Upper lobe of left lung (tissue), 6 donors: ENCODE measurements around the gene OCIAD2. TPM values are rescaled to one million over a fixed set of nuclear protein-coding genes. Genes with fewer than 3 reads are reported as not detected.
A peak's percentile ranks its signal among the peaks of the same experiment; 100 is the strongest.

Source experiments
- ATAC-seq, 2 donors: fragments of 200-7000 bp; cut with Tn5 transposase; one replicate each; pipeline ENCODE4 v1.9.1; 2022; ENCODE audit warnings: mild to moderate bottlenecking in 2 of 2, moderate library complexity in 2 of 2; ENCODE audit not compliant: low FRiP score in 2 of 2
- DNase-seq, 2 donors: peaks; one replicate each; pipeline ENCODE4 v3.0.0-alpha.2; 2019 to 2020
- H3K27ac ChIP-seq, 4 donors: fragments of 200-600 bp; sonication (generic); one replicate each; pipeline ENCODE4 v1.5.1; 2016 to 2019
- H3K27me3 ChIP-seq, 4 donors: fragments of 200-600 bp; sonication (generic); one replicate each; pipeline ENCODE4 v1.5.1; 2017 to 2019
- H3K36me3 ChIP-seq, 4 donors: fragments of 200-600 bp; sonication (generic); one replicate each; pipeline ENCODE4 v1.5.1; 2016 to 2019
- H3K4me1 ChIP-seq, 4 donors: fragments of 200-600 bp; sonication (generic); one replicate each; pipeline ENCODE4 v1.5.1; 2018 to 2019
- H3K4me3 ChIP-seq, 4 donors: fragments of 200-600 bp; sonication (generic); one replicate each; pipeline ENCODE4 v1.5.1; 2017 to 2019; ENCODE audit warnings: mild to moderate bottlenecking in 2 of 4, moderate library complexity in 1 of 4
- H3K9me3 ChIP-seq, 4 donors: fragments of 200-600 bp; sonication (generic); one replicate each; pipeline ENCODE4 v1.5.1; 2018 to 2019
- EP300 ChIP-seq, 4 donors: sonication (generic); formaldehyde crosslinking; IDR thresholded peaks; one replicate each; pipeline ENCODE4 v1.5.1; 2017; ENCODE audit warnings: antibody characterized with exemption in 4 of 4, control low read depth in 2 of 4
- POLR2A ChIP-seq, 4 donors: fragments of 450-650 bp; IDR thresholded peaks; one replicate each; pipeline ENCODE4 v1.5.1; 2016 to 2017; ENCODE audit warnings: antibody characterized with exemption in 4 of 4, mild to moderate bottlenecking in 2 of 4
- POLR2AphosphoS5 ChIP-seq, 2 donors: sonication (generic); formaldehyde crosslinking; IDR thresholded peaks; one replicate each; pipeline ENCODE4 v1.5.1; 2017; ENCODE audit warnings: antibody characterized with exemption in 2 of 2
- WGBS, 2 donors: methylation state at CpG; one replicate each; pipeline ENCODE4 v1.1.5; 2017 to 2018; 5-methylcytosine and 5-hydroxymethylcytosine counted together
- total RNA-seq, 6 donors: library from RNA; depleted of rRNA in 4 of 6; stranded (reverse); fragments of >200 nt in 4 of 6; gene quantifications; one replicate each; pipeline versions ENCODE4 v1.1.0 to v1.2.1, GENCODE V29; 2016 to 2021
- TF ChIP-seq, protein P1 (sequence below), 6 experiments: fragments of 450-650 bp in 4 of 6; fragments of 200-600 bp in 2 of 6; sonication (generic) in 2 of 6; IDR thresholded peaks; one replicate each; pipeline ENCODE4 v1.5.1; 2016 to 2019; ENCODE audit warnings: antibody characterized with exemption in 6 of 6
- donor health status: DM: no; HTN: no; CAD: no; lungs with moderate emphysema.
- donor health status: DM: no; HTN: yes; CAD: no; lungs with severe emphysema.

Gene OCIAD2
- total RNA-seq, 6 donors from 2014 or later, result 27.7 to 172 (median 37.9) TPM

DNA sequence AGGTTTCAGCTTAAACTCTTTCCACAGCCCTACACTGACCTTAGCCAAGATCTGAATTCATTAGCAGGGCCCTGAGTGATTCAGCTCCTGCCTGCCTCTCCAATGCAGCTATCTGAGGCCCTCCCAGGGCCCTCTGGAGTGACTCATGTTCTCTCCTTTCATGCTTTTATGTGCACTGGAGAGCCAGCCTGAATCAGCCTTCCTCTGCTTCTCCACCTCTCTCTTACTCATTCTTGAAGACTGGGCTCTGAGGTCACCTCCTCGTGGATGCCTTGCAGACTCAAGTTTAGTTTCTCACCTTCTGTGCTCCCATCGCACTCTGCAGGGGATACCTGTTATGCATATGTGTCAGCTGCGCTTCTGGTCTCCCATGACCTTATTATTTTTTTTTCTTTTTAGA lies 3.1 kb upstream of the OCIAD2 start:
- Histone ChIP-seq H3K4me3 (no peak overlapping the region), H3K36me3 (no peaks in the 10 kb centered on the region), H3K4me1 (peaks cover 6 to 17% (median 13%) of the 10 kb centered on the region in 4 donors), H3K9me3 (no peaks in the 10 kb centered on the region), H3K27me3 (no peaks in the 10 kb centered on the region), H3K27ac (no peak overlapping the region)
- WGBS, 2 donors, result 85% methylated on average over 3 of the region's 3 CpGs
- peak in 1 of 2 donors; percentile 84 for ATAC-seq
- TF ChIP-seq POLR2A (IDR thresholded peaks at IDR 0.05) (no peak), EP300 (IDR thresholded peaks at IDR 0.05) (no peak), POLR2AphosphoS5 (IDR thresholded peaks at IDR 0.05) (no peak)
- TF ChIP-seq, protein P1, sequence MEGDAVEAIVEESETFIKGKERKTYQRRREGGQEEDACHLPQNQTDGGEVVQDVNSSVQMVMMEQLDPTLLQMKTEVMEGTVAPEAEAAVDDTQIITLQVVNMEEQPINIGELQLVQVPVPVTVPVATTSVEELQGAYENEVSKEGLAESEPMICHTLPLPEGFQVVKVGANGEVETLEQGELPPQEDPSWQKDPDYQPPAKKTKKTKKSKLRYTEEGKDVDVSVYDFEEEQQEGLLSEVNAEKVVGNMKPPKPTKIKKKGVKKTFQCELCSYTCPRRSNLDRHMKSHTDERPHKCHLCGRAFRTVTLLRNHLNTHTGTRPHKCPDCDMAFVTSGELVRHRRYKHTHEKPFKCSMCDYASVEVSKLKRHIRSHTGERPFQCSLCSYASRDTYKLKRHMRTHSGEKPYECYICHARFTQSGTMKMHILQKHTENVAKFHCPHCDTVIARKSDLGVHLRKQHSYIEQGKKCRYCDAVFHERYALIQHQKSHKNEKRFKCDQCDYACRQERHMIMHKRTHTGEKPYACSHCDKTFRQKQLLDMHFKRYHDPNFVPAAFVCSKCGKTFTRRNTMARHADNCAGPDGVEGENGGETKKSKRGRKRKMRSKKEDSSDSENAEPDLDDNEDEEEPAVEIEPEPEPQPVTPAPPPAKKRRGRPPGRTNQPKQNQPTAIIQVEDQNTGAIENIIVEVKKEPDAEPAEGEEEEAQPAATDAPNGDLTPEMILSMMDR (IDR thresholded peaks at IDR 0.05), result no peak
- no peak for DNase-seq

DNA sequence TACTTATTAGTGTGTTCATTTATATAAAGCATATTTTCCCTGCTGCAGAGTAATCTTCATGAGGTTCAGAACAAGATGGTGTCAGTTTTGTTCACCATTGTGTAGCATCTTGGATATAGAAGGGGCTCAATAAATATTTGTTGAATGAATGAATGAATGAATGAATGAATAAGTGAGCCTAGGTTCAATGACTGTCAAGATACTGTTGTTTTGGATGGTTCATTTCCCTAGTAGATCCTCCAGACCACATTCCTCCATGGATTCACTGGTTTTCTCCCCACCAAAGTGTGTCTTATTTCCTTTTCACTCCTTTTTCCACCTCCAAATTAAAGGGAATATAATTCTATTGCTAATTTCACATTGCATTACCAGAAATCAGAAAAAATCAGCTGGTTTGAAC lies 2.1 kb upstream of the OCIAD2 start:
- no peak for DNase-seq

DNA sequence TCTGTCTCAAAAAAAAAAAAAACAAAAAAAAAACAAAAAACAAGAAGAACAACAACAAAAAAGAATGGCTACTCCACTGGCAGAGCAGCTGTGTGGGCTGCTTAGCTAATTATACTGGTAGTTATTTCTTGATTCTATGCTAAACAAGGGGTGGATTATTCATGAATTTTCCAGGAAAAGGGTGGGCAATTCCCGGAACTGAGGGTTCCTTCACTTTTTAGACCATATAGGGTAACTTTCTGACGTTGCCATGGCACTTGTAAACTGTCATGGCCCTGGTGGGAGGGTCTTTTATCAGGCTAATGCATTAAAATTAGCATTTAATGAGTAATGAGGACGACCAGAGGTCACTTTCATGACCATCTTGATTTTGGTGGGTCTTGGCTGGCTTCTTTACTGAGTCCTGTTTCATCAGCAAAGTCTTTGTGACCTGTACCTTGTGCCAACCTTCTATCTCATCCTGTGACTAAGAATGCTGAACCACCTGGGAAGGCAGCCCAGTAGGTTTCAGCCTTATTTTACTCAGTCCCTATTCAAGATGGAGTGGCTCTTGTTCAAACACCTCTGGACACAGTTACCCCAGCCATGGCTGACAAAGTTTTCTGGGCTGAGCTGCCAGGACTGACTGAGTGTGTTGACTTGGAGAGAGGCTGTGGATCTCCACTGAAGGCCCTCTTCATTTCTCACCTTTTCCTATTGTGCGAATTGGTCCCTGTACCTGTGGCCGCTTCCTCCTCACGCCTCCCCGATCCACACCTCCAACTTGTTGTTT lies 1.3 kb upstream of the OCIAD2 start:
- Histone ChIP-seq H3K27ac (no peak overlapping the region), H3K4me3 (no peak overlapping the region), H3K36me3 (no peaks in the 10 kb centered on the region), H3K27me3 (no peaks in the 10 kb centered on the region), H3K9me3 (no peaks in the 10 kb centered on the region), H3K4me1 (peaks cover 6 to 17% (median 13%) of the 10 kb centered on the region in 4 donors)
- TF ChIP-seq POLR2A (IDR thresholded peaks at IDR 0.05), result no peak
- TF ChIP-seq, protein P1 (IDR thresholded peaks at IDR 0.05), result no peak
- no peak for TF ChIP-seq EP300 (IDR thresholded peaks at IDR 0.05)
- WGBS, 2 donors, result 94 to 95% methylated on average over 7 of the region's 7 CpGs
- DNase-seq (no peak), ATAC-seq (no peak)

More for the DNA sequence above, 2.1 kb upstream of the OCIAD2 start:
- TF ChIP-seq, protein P1 (IDR thresholded peaks at IDR 0.05), result no peak
- TF ChIP-seq POLR2AphosphoS5 (IDR thresholded peaks at IDR 0.05) (no peak), EP300 (IDR thresholded peaks at IDR 0.05) (no peak), POLR2A (IDR thresholded peaks at IDR 0.05) (no peak)
- peaks cover 6 to 17% (median 13%) of the 10 kb centered on the region in 4 donors for H3K4me1 ChIP-seq
- H3K27me3 ChIP-seq, result no peaks in the 10 kb centered on the region
- no peak overlapping the region for H3K4me3 ChIP-seq
- ATAC-seq, result no peak
- H3K27ac ChIP-seq, result no peak overlapping the region
- no peaks in the 10 kb centered on the region for H3K9me3 ChIP-seq
- H3K36me3 ChIP-seq, result no peaks in the 10 kb centered on the region

DNA sequence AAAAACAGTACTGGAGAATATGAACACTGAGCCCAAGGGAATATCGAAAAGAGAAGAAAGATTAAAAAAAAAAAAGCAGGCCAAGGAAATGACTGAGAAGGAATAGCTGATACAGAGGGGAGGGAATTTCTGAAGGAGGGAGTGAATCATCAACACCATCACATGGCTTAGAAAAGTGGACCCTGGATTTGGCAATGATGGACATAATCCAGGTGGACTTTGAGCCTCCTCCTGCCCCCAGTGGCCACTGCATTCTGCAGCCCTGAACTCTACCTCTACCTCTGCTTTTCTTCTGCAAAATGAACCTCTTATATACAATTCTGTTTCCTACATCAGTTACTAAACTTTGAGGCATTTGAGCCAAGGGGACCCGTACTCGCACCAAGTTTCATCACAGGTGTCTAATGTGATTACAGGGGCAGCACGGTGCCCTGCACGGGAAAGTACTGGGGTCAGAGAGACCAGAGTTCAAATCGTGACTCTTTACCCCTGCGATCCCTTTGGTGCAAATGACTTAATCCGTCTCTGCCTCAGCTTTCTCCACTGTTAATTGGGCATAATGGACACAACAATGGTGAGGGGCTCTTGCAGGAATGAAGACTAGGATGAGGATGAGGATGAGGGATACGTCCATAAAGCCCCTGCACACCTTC lies 1.1 kb downstream of the OCIAD2 start:
- no peaks in the 10 kb centered on the region for H3K27me3 ChIP-seq
- H3K9me3 ChIP-seq, result no peaks in the 10 kb centered on the region
- no peak overlapping the region for H3K27ac ChIP-seq
- TF ChIP-seq, protein P1 (IDR thresholded peaks at IDR 0.05), result peak in 1 of 6 experiments; percentile 23
- TF ChIP-seq POLR2A (IDR thresholded peaks at IDR 0.05) (no peak), POLR2AphosphoS5 (IDR thresholded peaks at IDR 0.05) (no peak)
- H3K36me3 ChIP-seq, result peaks cover 0 to 17% (median 0%) of the 10 kb centered on the region in 4 donors
- peak overlapping the region in 3 of 4 donors; percentile 71 to 76 (median 73) for H3K4me3 ChIP-seq
- 72 to 84% methylated on average over 9 of the region's 9 CpGs for WGBS, 2 donors
- peaks cover 6 to 17% (median 13%) of the 10 kb centered on the region in 4 donors for H3K4me1 ChIP-seq
- ATAC-seq (no peak), DNase-seq (peak in 1 of 2 donors; percentile 34)
